ENCODE measurements around the gene DEGS2.
A peak's percentile ranks its signal among the peaks of the same experiment; 100 is the strongest.

DNA sequence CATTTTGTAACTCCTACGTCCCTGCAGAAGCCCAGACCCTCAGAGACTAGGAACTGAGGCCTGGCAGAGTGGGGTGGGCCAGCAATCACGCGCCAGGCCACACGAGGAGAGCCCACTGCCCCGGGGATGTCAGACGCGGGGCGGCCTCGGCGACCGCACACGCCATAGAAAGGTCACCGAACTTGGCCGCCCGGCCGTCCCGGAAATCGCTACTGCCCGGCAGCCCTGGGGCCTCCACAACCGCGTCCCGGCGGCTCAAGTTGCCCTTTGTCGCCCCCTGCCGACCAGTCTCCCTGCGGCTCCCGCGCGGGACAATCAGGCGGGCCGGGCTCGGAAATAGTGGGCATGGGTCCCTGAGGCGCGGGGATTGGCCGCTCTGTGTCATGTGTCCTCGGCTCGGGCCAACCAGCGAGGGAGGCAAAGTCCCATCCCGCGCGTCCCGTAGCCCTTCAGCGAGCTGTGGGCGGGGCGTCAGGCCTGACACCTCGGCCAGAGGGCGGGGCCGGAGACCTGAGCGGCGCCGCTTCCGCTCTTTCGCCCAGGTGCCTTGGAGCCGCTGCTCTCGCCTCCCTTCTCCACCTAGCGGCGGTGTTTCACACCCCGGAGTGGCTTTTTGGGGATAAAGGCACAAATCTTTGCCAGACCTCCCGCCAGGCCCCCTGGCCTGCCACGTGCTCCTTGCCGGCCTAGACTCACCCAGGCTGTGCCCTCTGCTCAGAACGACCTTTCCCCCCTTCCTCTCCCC lies 33.4 kb upstream of the DEGS2 start:
- TF ChIP-seq, protein P1, sequence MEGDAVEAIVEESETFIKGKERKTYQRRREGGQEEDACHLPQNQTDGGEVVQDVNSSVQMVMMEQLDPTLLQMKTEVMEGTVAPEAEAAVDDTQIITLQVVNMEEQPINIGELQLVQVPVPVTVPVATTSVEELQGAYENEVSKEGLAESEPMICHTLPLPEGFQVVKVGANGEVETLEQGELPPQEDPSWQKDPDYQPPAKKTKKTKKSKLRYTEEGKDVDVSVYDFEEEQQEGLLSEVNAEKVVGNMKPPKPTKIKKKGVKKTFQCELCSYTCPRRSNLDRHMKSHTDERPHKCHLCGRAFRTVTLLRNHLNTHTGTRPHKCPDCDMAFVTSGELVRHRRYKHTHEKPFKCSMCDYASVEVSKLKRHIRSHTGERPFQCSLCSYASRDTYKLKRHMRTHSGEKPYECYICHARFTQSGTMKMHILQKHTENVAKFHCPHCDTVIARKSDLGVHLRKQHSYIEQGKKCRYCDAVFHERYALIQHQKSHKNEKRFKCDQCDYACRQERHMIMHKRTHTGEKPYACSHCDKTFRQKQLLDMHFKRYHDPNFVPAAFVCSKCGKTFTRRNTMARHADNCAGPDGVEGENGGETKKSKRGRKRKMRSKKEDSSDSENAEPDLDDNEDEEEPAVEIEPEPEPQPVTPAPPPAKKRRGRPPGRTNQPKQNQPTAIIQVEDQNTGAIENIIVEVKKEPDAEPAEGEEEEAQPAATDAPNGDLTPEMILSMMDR (IDR thresholded peaks at IDR 0.05) = peak; percentile 82 to 96 (median 91)
- TF ChIP-seq POLR2AphosphoS5 (IDR thresholded peaks at IDR 0.05) = peak; percentile 84 to 86 (median 85)
